ENCODE measurements around the gene PRKCI.

- TF ChIP-seq CTCF (IDR thresholded peaks at IDR 0.05; ENCODE audit: low read depth, low read length, missing input control) (no peak), NR2F2 (IDR thresholded peaks at IDR 0.05) (no peak), REST (IDR thresholded peaks at IDR 0.05) (no peak), RAD21 (IDR thresholded peaks at IDR 0.05) (no peak), JUND (IDR thresholded peaks at IDR 0.05) (no peak), TAF1 (conservative IDR thresholded peaks at IDR 0.05) (no peak)
Measured at GRCh38 chr3:170278627-170279026, 56.4 kb downstream of the PRKCI start.
